K562 (cell line): Measurements from ENCODE around the gene DGCR2. TPM values are rescaled to one million over a fixed set of nuclear protein-coding genes. Genes with fewer than 3 reads are reported as not detected.

Source experiments
- ATF1 ChIP-seq, 2 experiments: fragments of 450-650 bp in 1 of 2; IDR thresholded peaks; 2 replicates each; pipeline ENCODE4 v1.6.1; 2016; ENCODE audit warnings: missing compliant biosample characterization in 1 of 2, missing genetic modification characterization in 1 of 2
- TCF7L2 ChIP-seq: fragments of 150-350 bp; IDR thresholded peaks from 2 replicates; pipeline ENCODE4 v1.6.1; 2016; ENCODE audit warnings: low read depth, mild to moderate bottlenecking, low read length, moderate library complexity
- polyA plus RNA-seq, 8 experiments: library from polyadenylated mRNA; depleted of rRNA in 4 of 8; stranded (reverse) in 5 of 8; unstranded in 3 of 8; fragments of >200 nt; fragmentation: Nextera tagmentation in 2 of 8; fragmentation: Illumina TruSeq in 1 of 8; extraction: Ambion mirVana in 2 of 8; extraction: Trizol in 1 of 8; gene quantifications; 2 replicates each; pipeline versions ENCODE4 v1.2.1 to v1.2.3, GENCODE V29; 2011 to 2014; ENCODE audit warnings: inconsistent platforms in 1 of 8, missing spikeins in 1 of 8
- total RNA-seq, 7 experiments: library from RNA; depleted of rRNA in 6 of 7; stranded (reverse); fragments of >200 nt in 6 of 7; fragmentation: Illumina TruSeq in 2 of 7; extraction: Trizol in 2 of 7; gene quantifications; 2 replicates each; pipeline versions ENCODE4 v1.2.1 to v1.2.3, GENCODE V29; 2011 to 2021; ENCODE audit warnings: low replicate concordance in 1 of 7
- TF ChIP-seq, protein P1 (sequence below), 2 experiments: fragments of 450-650 bp in 1 of 2; sonication (generic) in 1 of 2; formaldehyde crosslinking in 1 of 2; IDR thresholded peaks; 2 replicates each; pipeline versions ENCODE4 v1.7.1 to v1.9.0; 2016 to 2022; ENCODE audit warnings: inconsistent platforms in 1 of 2, mild to moderate bottlenecking in 1 of 2, missing genetic modification reagents in 1 of 2
- TF ChIP-seq, protein P2 (sequence below), 3 experiments: IDR thresholded peaks in 2 of 3; conservative IDR thresholded peaks in 1 of 3; 2 replicates each; pipeline ENCODE4 v1.5.1; 2011 to 2012; ENCODE audit warnings: low read length in 3 of 3, mild to moderate bottlenecking in 3 of 3, control low read depth in 2 of 3, improper control_type of control experiment in 1 of 3, inconsistent platforms in 1 of 3, low read depth in 1 of 3, mixed read lengths in 1 of 3, moderate library complexity in 1 of 3; ENCODE audit not compliant: insufficient read depth in 2 of 3

Gene DGCR2
- total and polyA plus RNA-seq, 9 of the 15 experiments (the other 6 are each of a cell fraction or from before 2014, with no cell fraction given): 0.69 to 101 (median 56.4) TPM

DNA sequence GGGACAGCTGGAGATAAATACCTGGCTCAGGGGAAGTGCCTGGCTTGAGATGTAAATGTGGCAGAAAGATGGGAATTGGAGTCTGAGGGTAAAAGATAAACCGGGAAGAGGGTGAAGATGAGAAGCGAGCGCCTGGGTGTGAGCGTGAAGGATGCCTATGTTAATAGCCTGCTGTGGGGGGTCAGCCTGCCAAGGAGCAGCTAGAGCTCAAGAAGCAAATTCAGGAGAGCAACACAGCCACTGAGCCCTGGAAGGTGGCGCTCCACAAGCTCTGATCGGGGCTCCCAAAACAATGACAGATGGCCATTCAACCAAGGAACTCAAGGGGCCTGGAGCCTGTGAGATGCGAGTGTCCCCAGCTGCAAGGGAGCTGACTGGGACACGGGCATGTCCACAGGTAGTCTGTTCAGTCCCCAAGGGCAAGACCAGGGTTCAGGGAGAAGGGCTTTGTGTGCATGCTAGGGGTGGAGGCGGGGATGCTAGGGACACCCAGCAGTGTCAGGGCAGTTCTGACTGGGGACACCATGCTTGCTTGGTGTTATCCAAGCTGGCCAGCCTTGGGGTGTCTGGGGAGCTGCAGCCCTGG is 25.1 kb upstream of the DGCR2 start (continued):
- TF ChIP-seq, protein P1, sequence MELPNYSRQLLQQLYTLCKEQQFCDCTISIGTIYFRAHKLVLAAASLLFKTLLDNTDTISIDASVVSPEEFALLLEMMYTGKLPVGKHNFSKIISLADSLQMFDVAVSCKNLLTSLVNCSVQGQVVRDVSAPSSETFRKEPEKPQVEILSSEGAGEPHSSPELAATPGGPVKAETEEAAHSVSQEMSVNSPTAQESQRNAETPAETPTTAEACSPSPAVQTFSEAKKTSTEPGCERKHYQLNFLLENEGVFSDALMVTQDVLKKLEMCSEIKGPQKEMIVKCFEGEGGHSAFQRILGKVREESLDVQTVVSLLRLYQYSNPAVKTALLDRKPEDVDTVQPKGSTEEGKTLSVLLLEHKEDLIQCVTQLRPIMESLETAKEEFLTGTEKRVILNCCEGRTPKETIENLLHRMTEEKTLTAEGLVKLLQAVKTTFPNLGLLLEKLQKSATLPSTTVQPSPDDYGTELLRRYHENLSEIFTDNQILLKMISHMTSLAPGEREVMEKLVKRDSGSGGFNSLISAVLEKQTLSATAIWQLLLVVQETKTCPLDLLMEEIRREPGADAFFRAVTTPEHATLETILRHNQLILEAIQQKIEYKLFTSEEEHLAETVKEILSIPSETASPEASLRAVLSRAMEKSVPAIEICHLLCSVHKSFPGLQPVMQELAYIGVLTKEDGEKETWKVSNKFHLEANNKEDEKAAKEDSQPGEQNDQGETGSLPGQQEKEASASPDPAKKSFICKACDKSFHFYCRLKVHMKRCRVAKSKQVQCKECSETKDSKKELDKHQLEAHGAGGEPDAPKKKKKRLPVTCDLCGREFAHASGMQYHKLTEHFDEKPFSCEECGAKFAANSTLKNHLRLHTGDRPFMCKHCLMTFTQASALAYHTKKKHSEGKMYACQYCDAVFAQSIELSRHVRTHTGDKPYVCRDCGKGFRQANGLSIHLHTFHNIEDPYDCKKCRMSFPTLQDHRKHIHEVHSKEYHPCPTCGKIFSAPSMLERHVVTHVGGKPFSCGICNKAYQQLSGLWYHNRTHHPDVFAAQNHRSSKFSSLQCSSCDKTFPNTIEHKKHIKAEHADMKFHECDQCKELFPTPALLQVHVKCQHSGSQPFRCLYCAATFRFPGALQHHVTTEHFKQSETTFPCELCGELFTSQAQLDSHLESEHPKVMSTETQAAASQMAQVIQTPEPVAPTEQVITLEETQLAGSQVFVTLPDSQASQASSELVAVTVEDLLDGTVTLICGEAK (IDR thresholded peaks at IDR 0.05): no peak
- TF ChIP-seq, protein P1 (CRISPR knock-in tag; IDR thresholded peaks at IDR 0.05): peak; percentile 30; the same call in 1 of the 2 replicates
- TF ChIP-seq ATF1 (CRISPR knock-in tag; IDR thresholded peaks at IDR 0.05): 0 out of 2 replicates have a peak, but pooled peaks have one; percentile 8
- TF ChIP-seq ATF1 (tag; IDR thresholded peaks at IDR 0.05): no peak
- TF ChIP-seq, protein P2, sequence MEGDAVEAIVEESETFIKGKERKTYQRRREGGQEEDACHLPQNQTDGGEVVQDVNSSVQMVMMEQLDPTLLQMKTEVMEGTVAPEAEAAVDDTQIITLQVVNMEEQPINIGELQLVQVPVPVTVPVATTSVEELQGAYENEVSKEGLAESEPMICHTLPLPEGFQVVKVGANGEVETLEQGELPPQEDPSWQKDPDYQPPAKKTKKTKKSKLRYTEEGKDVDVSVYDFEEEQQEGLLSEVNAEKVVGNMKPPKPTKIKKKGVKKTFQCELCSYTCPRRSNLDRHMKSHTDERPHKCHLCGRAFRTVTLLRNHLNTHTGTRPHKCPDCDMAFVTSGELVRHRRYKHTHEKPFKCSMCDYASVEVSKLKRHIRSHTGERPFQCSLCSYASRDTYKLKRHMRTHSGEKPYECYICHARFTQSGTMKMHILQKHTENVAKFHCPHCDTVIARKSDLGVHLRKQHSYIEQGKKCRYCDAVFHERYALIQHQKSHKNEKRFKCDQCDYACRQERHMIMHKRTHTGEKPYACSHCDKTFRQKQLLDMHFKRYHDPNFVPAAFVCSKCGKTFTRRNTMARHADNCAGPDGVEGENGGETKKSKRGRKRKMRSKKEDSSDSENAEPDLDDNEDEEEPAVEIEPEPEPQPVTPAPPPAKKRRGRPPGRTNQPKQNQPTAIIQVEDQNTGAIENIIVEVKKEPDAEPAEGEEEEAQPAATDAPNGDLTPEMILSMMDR (IDR thresholded peaks at IDR 0.05 in 2 of 3, conservative IDR thresholded peaks at IDR 0.05 in 1 of 3; ENCODE audit: insufficient read depth in 2 of 3, low read depth in 1 of 3, low read length in 3 of 3): peak; percentile 18 to 24 (median 20); a peak in 2 of 6 replicates
- 0 out of 2 replicates have a peak, but pooled peaks have one; percentile 21 for TF ChIP-seq TCF7L2
- TF ChIP-seq, all 486 proteins: peak for 9
